GM21528 (cell line): ENCODE data around the gene EPDR1.

Experiments
- ATAC-seq: cut with Tn5 transposase; IDR thresholded peaks from one replicate; pipeline ENCODE4 v1.9.1; 2021; ENCODE audit warnings: mild to moderate bottlenecking, moderate library complexity; ENCODE audit not compliant: unreplicated experiment, low FRiP score

The EPDR1 gene

GRCh38 chr7:37973915-37974314, 53.5 kb downstream of the EPDR1 start:
- no peak for ATAC-seq

DNA sequence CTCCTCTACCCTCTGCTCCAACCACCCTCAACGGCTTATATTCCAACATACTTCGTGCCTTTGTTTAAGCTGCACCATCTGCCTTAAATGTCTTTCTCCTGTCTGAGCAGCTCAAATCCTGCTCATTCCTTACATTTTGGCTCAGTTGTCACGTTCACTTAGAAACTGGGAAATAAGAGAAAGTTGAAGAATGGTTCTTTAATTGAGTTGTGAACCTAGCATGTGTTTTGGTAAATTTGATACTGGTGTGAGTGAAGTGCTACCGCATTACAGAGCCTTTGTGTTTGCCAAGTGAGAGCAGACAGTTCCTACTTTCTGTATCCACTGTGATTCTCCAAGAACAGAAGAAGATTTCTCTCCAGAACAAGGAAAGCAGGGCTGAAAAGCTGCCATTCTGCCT, 54.3 kb downstream of the EPDR1 start:
- ATAC-seq = no peak

DNA sequence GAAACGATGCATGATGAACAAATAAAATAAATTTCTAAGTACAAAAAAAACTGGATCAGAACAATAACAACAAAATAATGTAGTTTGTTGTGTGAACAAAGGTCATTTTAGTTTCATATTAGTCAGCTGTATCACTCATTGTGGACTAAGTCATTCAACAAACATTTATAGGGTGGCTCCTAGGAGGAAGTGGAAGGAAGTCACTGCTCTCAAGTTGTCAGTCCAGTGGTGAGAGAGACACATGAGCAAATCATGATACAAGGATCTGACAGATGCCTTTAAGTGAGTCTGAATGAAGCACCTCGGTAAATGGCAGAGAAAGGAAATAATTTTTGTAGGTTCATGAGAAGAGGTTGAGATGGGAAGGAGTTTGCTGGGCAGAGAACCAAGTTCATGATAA, 56.8 kb downstream of the EPDR1 start:
- no peak for ATAC-seq

DNA sequence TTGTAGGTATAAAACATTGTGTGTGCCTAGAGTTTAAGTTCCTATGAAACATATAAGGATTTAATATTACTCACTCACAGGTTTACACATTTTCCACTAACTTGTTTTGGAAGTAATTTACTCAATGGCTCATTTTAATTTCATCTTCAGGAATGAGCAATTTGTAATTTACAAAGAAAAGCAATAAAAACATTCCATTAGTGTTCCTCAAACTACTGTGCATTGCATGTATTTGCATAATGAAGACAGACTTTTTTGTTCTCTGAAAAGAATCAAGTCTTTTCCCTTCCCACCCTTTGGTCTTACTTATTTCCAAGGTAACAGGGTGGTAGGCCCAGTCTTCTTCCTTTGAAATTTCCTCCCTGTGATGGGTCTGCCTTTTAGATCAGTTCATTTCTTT, 61.2 kb downstream of the EPDR1 start:
- no peak for ATAC-seq

DNA sequence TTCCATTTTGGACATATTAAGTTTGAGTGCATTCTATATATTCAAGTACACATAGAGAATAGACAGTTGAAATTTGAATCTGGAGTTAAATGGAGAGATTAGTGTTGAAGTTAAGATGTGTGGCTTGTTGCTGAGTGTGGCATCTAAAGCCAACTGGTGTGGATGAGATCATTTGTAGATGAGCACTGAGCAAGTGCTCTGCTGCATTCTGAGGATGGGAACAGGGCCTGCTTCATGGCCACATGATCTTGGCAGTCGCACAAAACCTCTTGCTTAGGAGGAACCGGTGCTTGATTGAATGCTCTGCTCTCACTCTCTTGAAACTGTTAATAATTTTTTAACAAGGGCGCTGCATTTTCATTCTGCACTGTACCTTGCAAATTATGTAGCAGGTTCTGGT, 62.0 kb downstream of the EPDR1 start:
- no peak for ATAC-seq

DNA sequence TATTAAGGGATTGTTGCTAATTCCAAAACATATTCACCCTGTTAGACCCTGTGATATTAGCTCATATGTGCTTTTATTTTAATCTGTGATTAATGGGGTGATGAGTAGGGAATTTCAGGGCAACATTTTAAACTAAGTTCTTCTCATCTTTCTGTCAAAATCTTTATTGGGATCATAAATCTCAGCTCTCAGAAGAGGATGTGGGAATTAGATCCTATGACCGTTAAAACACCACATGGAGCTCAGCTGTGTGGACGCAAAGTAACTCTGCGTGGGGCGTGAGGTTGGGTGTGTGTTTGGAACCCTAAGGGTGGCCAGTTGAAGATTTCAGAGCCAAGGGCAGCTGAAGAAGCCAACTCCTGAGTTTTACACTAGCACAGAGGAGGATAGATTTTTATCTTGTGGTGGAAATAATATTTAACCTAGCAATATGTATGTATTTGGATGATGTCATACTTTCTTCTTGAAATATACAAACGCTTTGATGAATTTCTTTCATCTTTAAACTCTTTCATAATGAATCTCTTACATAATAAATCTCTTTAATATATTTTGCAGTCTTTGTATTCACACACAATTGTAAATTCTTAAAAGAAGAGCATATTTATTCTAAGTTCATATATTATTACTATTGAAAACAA, 64.4 kb downstream of the EPDR1 start:
- ATAC-seq = no peak

- ATAC-seq = no peak
Measured at GRCh38 chr7:37986908-37987330, 66.5 kb downstream of the EPDR1 start.

GRCh38 chr7:37987732-37988131, 67.3 kb downstream of the EPDR1 start:
- no peak for ATAC-seq

GRCh38 chr7:37988721-37989650, 68.5 kb downstream of the EPDR1 start:
- no peak for ATAC-seq

GRCh38 chr7:37990337-37990736, 69.9 kb downstream of the EPDR1 start:
- no peak for ATAC-seq

GRCh38 chr7:37993060-37993501, 72.6 kb downstream of the EPDR1 start:
- no peak for ATAC-seq

GRCh38 chr7:37999673-38000072, 79.2 kb downstream of the EPDR1 start:
- no peak for ATAC-seq

DNA sequence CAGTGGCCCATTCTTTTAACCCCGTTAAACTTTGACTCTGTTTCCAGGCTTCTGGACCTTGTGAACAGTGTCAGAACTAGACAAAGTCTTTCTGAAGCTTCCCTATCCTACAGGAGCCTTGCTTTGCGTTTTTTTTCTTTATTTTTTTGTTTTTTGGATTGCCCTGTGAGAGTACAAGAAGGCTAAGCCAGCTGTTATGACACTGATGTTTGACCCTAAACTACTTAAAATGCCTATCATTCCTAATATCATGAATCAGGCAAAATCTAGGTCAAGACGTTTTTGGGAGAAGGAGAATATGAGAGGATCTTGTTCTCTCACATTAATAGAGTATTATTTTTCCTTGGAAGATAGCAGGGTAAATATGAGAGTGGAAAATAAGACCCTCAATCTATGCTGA, 79.8 kb downstream of the EPDR1 start:
- no peak for ATAC-seq
